ENCODE results near the gene LSS.

- no peak for TF ChIP-seq FOXP2 (optimal IDR thresholded peaks at IDR 0.05; ENCODE audit: control extremely low read depth, extremely low read length, insufficient read depth)
- no peak for TF ChIP-seq POLR2AphosphoS5 (IDR thresholded peaks at IDR 0.05; ENCODE audit: borderline replicate concordance, low read depth, low read length)
Observed at GRCh38 chr21:46266946-46267345, 38.4 kb upstream of the LSS start.
